Measurements from ENCODE around the gene HSDL1. TPM values are rescaled to one million over a fixed set of nuclear protein-coding genes. Genes with fewer than 3 reads are reported as not detected.

HSDL1 gene
- polyA plus RNA-seq, 1 donor = 13.7 TPM

GRCh38 chr16:84176192-84177053 lies 31.4 kb upstream of the HSDL1 start:
- no peak for DNase-seq

- no peak for DNase-seq
Observed at GRCh38 chr16:84175350-84176081, 30.5 kb upstream of the HSDL1 start.

- no peak for DNase-seq
Observed at GRCh38 chr16:84174396-84174795, 29.4 kb upstream of the HSDL1 start.

GRCh38 chr16:84169765-84170310 lies 24.9 kb upstream of the HSDL1 start:
- DNase-seq = no peak

- DNase-seq = no peak
Observed at GRCh38 chr16:84166796-84167695, 22.1 kb upstream of the HSDL1 start.

- DNase-seq = no peak
Observed at GRCh38 chr16:84165746-84166145, 20.8 kb upstream of the HSDL1 start.

GRCh38 chr16:84161801-84162200 lies 16.8 kb upstream of the HSDL1 start:
- no peak for DNase-seq

- no peak for DNase-seq
Observed at GRCh38 chr16:84161037-84161436, 16.1 kb upstream of the HSDL1 start.

- no peak for DNase-seq
Observed at GRCh38 chr16:84159800-84160199, 14.8 kb upstream of the HSDL1 start.

- no peak for DNase-seq
Observed at GRCh38 chr16:84159007-84159406, 14.0 kb upstream of the HSDL1 start.

- no peak for DNase-seq
Observed at GRCh38 chr16:84156342-84156784, 11.4 kb upstream of the HSDL1 start.

GRCh38 chr16:84155771-84156170 lies 10.8 kb upstream of the HSDL1 start:
- no peak for DNase-seq

- DNase-seq = no peak
Observed at GRCh38 chr16:84155226-84155625, 10.2 kb upstream of the HSDL1 start.

- no peak for DNase-seq
Observed at GRCh38 chr16:84153660-84154214, 8.8 kb upstream of the HSDL1 start.

GRCh38 chr16:84150926-84151325 lies 5.9 kb upstream of the HSDL1 start:
- no peak for DNase-seq

- DNase-seq = no peak
Observed at GRCh38 chr16:84144209-84144858, 643 bp downstream of the HSDL1 start.

GRCh38 chr16:84143784-84144199 lies 1.2 kb downstream of the HSDL1 start:
- DNase-seq = no peak

GRCh38 chr16:84143081-84143480 lies 1.9 kb downstream of the HSDL1 start:
- DNase-seq = no peak

- no peak for DNase-seq
Observed at GRCh38 chr16:84141143-84141670, 3.8 kb downstream of the HSDL1 start.

- no peak for DNase-seq
Observed at GRCh38 chr16:84139628-84140258, 5.2 kb downstream of the HSDL1 start.

All from hindlimb muscle (tissue), 1 donor.